HCT116 (cell line): ENCODE results near the gene BMPER. TPM values are rescaled to one million over a fixed set of nuclear protein-coding genes. Genes with fewer than 3 reads are reported as not detected.

Source experiments
- ATAC-seq: fragments of 200-7000 bp; cut with Tn5 transposase; 2 replicates; pipeline ENCODE4 v1.9.1; 2020; ENCODE audit warnings: mild to moderate bottlenecking, moderate library complexity
- BruUV-seq: library from RNA; stranded (reverse); fragments of 400-500 nt; replicated peaks from 2 replicates; lab custom pipeline; 2021; lab: Mats Ljungman, UMichigan
- CTCF ChIA-PET: fragments of 300-600 bp; sonication (Branson Sonifier 250); formaldehyde crosslinking; loops from one replicate; lab custom pipeline; 2021; ENCODE audit warnings: antibody characterized with exemption; lab: Charles Lee
- POLR2A ChIA-PET: fragments of 300-600, 350-600 bp; sonication (Branson Sonifier 250); formaldehyde crosslinking; loops from one replicate; lab custom pipeline; 2021; ENCODE audit warnings: antibody characterized with exemption; lab: Charles Lee
- RAD21 ChIA-PET, 2 experiments: fragments of 300-600 bp; sonication (Branson Sonifier 250); formaldehyde crosslinking; loops; one replicate each; lab custom pipeline; 2023; ENCODE audit warnings: low total read pairs in 2 of 2; ENCODE audit not compliant: uncharacterized antibody in 2 of 2, unreplicated experiment in 2 of 2, low non-redundant PET in 1 of 2; lab: Charles Lee
- DNase-seq: peaks from one replicate; pipeline ENCODE4 v3.0.0-alpha.2; 2010; ENCODE audit warnings: low read depth, low spot score
- H2AFZ ChIP-seq: fragments of 200-600 bp; shearing (Covaris generic), sonication (generic); 2 replicates; pipeline ENCODE4 v1.6.1; 2017; ENCODE audit warnings: low read depth, mixed run types, mixed read lengths, antibody characterized with exemption, low read length; ENCODE audit not compliant: poor library complexity, severe bottlenecking
- H3K27ac ChIP-seq: 2 replicates; pipeline ENCODE4 v1.5.1; 2012; ENCODE audit warnings: low read depth, low read length
- H3K27me3 ChIP-seq: fragments of 200-600 bp; sonication (generic); 2 replicates; pipeline ENCODE4 v1.6.1; 2016; ENCODE audit warnings: mixed run types, low read length, mixed read lengths; ENCODE audit not compliant: insufficient read depth
- H3K36me3 ChIP-seq, 2 experiments: fragments of 200-500 bp in 1 of 2; fragments of 200-600 bp in 1 of 2; sonication (Bioruptor generic) in 1 of 2; sonication (generic) in 1 of 2; 2 replicates each; pipeline versions ENCODE4 v1.5.1 to v1.6.1; 2014 to 2016; ENCODE audit warnings: low read length in 2 of 2, inconsistent platforms in 1 of 2, mixed read lengths in 1 of 2, mixed run types in 1 of 2; ENCODE audit not compliant: insufficient read depth in 2 of 2, control insufficient read depth in 1 of 2
- H3K4me1 ChIP-seq, 2 experiments: fragments of 200-600 bp in 1 of 2; sonication (generic) in 1 of 2; 2 replicates each; pipeline versions ENCODE4 v1.5.1 to v1.6.1; 2012 to 2017; ENCODE audit warnings: low read length in 2 of 2, inconsistent platforms in 1 of 2, mild to moderate bottlenecking in 1 of 2, mixed read lengths in 1 of 2, mixed run types in 1 of 2, moderate library complexity in 1 of 2; ENCODE audit not compliant: insufficient read depth in 2 of 2, control insufficient read depth in 1 of 2
- H3K4me2 ChIP-seq: fragments of 200-600 bp; sonication (generic); 2 replicates; pipeline ENCODE4 v1.6.1; 2017; ENCODE audit warnings: mixed run types, low read length, mixed read lengths
- H3K4me3 ChIP-seq, 2 experiments: fragments of 200-600 bp in 1 of 2; sonication (generic) in 1 of 2; replicated peaks in 1 of 2; 2 replicates each; pipeline ENCODE4 v1.5.1; 2011 to 2016; ENCODE audit warnings: low read length in 2 of 2, control low read depth in 1 of 2, low read depth in 1 of 2, mild to moderate bottlenecking in 1 of 2, mixed read lengths in 1 of 2, mixed run types in 1 of 2
- H3K79me2 ChIP-seq: fragments of 200-600 bp; sonication (generic); 2 replicates; pipeline ENCODE4 v1.6.1; 2017; ENCODE audit warnings: mild to moderate bottlenecking, mixed run types, low read length, moderate library complexity, mixed read lengths; ENCODE audit not compliant: insufficient read depth
- H3K9ac ChIP-seq: fragments of 200-600 bp; sonication (generic); 2 replicates; pipeline ENCODE4 v1.6.1; 2016; ENCODE audit warnings: low read length, mixed read lengths
- H3K9me2 ChIP-seq: fragments of 200-600 bp; sonication (generic), shearing (Covaris generic); 2 replicates; pipeline ENCODE4 v1.6.1; 2017; ENCODE audit warnings: mixed run types, mild to moderate bottlenecking, moderate library complexity; ENCODE audit not compliant: insufficient read depth
- H3K9me3 ChIP-seq, 2 experiments: fragments of 200-500 bp in 1 of 2; fragments of 200-600 bp in 1 of 2; sonication (Bioruptor generic) in 1 of 2; sonication (generic) in 1 of 2; 2 replicates each; pipeline ENCODE4 v1.6.1; 2014 to 2017; ENCODE audit warnings: low read length in 2 of 2, mixed read lengths in 2 of 2, inconsistent platforms in 1 of 2, low read depth in 1 of 2, mild to moderate bottlenecking in 1 of 2, mixed run types in 1 of 2, moderate library complexity in 1 of 2; ENCODE audit not compliant: control insufficient read depth in 1 of 2, insufficient read depth in 1 of 2
- H4K20me1 ChIP-seq: fragments of 200-600 bp; sonication (generic), shearing (Covaris generic); 2 replicates; pipeline ENCODE4 v1.6.1; 2017; ENCODE audit warnings: mixed run types, mild to moderate bottlenecking, moderate library complexity; ENCODE audit not compliant: insufficient read depth
- ELF1 ChIP-seq: IDR thresholded peaks from 2 replicates; pipeline ENCODE4 v1.6.1; 2012; ENCODE audit warnings: low read depth, borderline replicate concordance
- RAD21 ChIP-seq: IDR thresholded peaks from 2 replicates; pipeline ENCODE4 v1.6.1; 2012; ENCODE audit warnings: low read depth, mild to moderate bottlenecking
- intact Hi-C: fragments of 100-400 bp; cut with micrococcal nuclease; formaldehyde crosslinking; loops from 2 replicates; pipeline ENCODE4 v1.10.0; 2022
- total RNA-seq: library from RNA; stranded (reverse); gene quantifications from one replicate; pipeline ENCODE4 v1.2.1, GENCODE V29; 2021; ENCODE audit not compliant: unreplicated experiment
- TF ChIP-seq, protein P1 (sequence below), 3 experiments: fragments of 200-600 bp in 1 of 3; sonication (generic) in 1 of 3; IDR thresholded peaks in 2 of 3; conservative IDR thresholded peaks in 1 of 3; 2 replicates each; pipeline ENCODE4 v1.5.1; 2012 to 2017; ENCODE audit warnings: low read depth in 2 of 3, low read length in 2 of 3, antibody characterized with exemption in 1 of 3, borderline replicate concordance in 1 of 3, control low read depth in 1 of 3, mild to moderate bottlenecking in 1 of 3, mixed read lengths in 1 of 3, mixed run types in 1 of 3, moderate library complexity in 1 of 3; ENCODE audit not compliant: insufficient read depth in 1 of 3

Gene BMPER
- total RNA-seq, 1 experiment from 2014 or later = not detected

DNA sequence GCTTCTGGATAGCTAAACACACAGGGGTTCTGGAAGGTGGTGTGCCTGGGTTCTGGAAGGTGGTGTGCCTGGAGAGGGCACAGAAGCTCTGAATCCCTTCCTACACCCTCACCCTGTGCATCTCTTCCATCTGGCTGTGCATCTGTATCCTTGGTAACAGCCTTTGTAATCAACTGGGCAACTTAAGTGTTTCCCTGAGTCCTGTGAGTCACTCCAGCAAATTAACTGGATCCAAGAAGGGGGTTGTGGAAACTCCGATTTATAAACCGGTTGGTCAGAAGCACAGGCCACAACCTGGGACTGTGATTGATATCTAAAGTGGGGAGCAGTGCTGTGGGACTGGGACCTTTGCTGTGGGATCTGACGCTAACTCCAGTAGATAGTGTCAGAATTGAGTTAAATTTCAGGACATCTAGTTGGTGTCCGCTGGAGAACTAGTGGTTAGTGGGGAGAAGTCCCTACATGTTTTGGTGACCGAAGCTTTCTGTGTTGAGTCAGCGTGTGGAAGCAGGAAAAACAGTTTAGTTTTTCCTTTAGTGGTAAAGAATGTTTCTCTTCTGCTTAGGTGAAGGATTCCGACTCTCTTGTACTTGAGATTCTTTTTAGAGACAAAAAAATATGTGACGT, 228.1 kb downstream of the BMPER start:
- ChIA-PET RAD21 (no interaction called here), CTCF (interaction anchor here (1.0 to 3.0 kb wide), 6 partner anchors 15 to 691 kb away, joined by 3 to 19 read pairs (median 4); no protein-coding TSS in a partner anchor)
- no TSS peak for BruUV-seq

DNA sequence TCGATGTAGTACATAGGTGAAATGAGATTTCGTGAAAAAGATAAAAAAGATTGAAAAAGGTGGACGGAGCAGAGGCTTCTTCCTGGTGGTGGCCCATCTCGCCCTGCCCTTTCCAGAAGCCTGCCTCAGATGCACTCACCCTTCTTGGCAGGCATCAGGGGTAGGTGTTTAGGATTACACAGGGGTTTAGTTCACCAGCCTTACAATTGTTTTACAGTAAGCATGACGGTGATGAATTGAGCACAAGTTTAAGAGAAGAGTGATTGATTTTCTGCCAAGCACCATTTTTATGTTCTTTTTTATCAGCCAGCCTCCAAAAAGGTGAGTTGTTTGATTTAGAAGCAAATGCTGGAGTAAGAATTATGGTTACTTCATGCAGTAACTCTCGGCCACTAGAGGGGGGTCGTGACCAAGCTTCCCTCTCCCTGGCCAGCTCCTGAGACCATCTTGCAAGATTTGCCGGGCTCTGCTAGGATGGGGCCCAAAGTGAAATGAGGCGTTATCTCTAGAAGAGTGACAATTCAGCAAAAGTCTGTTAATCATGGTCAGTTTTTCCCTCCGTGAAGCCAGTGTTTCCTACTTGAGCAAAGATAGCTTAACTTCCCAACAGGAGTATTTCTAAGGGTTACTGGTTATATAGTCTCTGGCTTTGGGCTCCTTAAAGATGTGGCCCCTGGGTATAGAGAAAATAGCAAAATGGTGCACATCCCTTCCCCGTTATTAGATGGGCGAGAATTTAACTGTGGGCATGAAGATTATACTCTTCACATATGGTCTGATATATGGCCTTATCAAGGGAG, 228.8 kb downstream of the BMPER start:
- no peaks in the 10 kb centered on the region for H3K4me1 ChIP-seq
- no peaks in the 10 kb centered on the region for H3K79me2 ChIP-seq
- H3K4me3 ChIP-seq = no peak overlapping the region
- POLR2A ChIA-PET = no interaction called here
- H3K36me3 ChIP-seq = no peaks in the 10 kb centered on the region
- no TSS peak for BruUV-seq
- TF ChIP-seq RAD21 = peak; percentile 88
- no peak for TF ChIP-seq ELF1
- TF ChIP-seq, protein P1, sequence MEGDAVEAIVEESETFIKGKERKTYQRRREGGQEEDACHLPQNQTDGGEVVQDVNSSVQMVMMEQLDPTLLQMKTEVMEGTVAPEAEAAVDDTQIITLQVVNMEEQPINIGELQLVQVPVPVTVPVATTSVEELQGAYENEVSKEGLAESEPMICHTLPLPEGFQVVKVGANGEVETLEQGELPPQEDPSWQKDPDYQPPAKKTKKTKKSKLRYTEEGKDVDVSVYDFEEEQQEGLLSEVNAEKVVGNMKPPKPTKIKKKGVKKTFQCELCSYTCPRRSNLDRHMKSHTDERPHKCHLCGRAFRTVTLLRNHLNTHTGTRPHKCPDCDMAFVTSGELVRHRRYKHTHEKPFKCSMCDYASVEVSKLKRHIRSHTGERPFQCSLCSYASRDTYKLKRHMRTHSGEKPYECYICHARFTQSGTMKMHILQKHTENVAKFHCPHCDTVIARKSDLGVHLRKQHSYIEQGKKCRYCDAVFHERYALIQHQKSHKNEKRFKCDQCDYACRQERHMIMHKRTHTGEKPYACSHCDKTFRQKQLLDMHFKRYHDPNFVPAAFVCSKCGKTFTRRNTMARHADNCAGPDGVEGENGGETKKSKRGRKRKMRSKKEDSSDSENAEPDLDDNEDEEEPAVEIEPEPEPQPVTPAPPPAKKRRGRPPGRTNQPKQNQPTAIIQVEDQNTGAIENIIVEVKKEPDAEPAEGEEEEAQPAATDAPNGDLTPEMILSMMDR (IDR thresholded peaks at IDR 0.05 in 2 of 3, conservative IDR thresholded peaks at IDR 0.05 in 1 of 3; ENCODE audit: borderline replicate concordance in 1 of 3, insufficient read depth in 1 of 3, low read depth in 2 of 3, low read length in 2 of 3) = peak; percentile 61 to 90 (median 86)
- TF ChIP-seq, all 23 proteins: peak for 2
- no peaks in the 10 kb centered on the region for H4K20me1 ChIP-seq
- DNase-seq (peak; percentile 36), ATAC-seq (peak; percentile 94)
- no peak overlapping the region for H3K9ac ChIP-seq
- RAD21 ChIA-PET = interaction anchor here in 1 of 2 experiments (1.2 kb wide), 1 partner anchor 186 kb away, joined by 3 read pairs; no protein-coding TSS in a partner anchor
- intact Hi-C loops = loop anchor here (1.0 kb wide), 2 partner anchors 296 to 463 kb away; no protein-coding TSS in a partner anchor
- no peak overlapping the region for H3K27ac ChIP-seq
- no peak overlapping the region for H2AFZ ChIP-seq
- H3K27me3 ChIP-seq = no peaks in the 10 kb centered on the region
- CTCF ChIA-PET = interaction anchor here (0.7 to 3.0 kb wide), 9 partner anchors 15 to 690 kb away, joined by 3 to 19 read pairs (median 4); no protein-coding TSS in a partner anchor
- H3K9me3 ChIP-seq = no peaks in the 10 kb centered on the region
- no peaks in the 10 kb centered on the region for H3K9me2 ChIP-seq
- H3K4me2 ChIP-seq = no peak overlapping the region

More for the DNA sequence above, 228.1 kb downstream of the BMPER start:
- Histone ChIP-seq H3K9me3 (no peaks in the 10 kb centered on the region), H3K36me3 (no peaks in the 10 kb centered on the region), H3K9ac (no peak overlapping the region), H2AFZ (no peak overlapping the region), H3K27ac (no peak overlapping the region), H3K79me2 (no peaks in the 10 kb centered on the region), H3K4me3 (no peak overlapping the region), H3K27me3 (no peaks in the 10 kb centered on the region), H3K4me2 (no peak overlapping the region), H3K4me1 (no peaks in the 10 kb centered on the region), H4K20me1 (no peaks in the 10 kb centered on the region), H3K9me2 (no peaks in the 10 kb centered on the region)
- TF ChIP-seq RAD21 = no peak
- no peak for ATAC-seq
- no peak for DNase-seq
- POLR2A ChIA-PET = no interaction called here
- intact Hi-C loops = no loop called here
